H9 (cell line): ENCODE measurements around the gene NFKB1. TPM values are rescaled to one million over a fixed set of nuclear protein-coding genes. Genes with fewer than 3 reads are reported as not detected.

Experiments used
- DNase-seq: peaks from one replicate; pipeline ENCODE4 v3.0.0-alpha.2; 2017
- H2AFZ ChIP-seq: one replicate; pipeline ENCODE4 v1.6.1; 2013; ENCODE audit warnings: mild to moderate bottlenecking, low read length, control low read depth, moderate library complexity
- H2AK5ac ChIP-seq: 2 replicates; pipeline ENCODE4 v1.6.1; 2013; ENCODE audit warnings: low read length, control low read depth, mixed read lengths; ENCODE audit not compliant: insufficient read length
- H2BK120ac ChIP-seq: one replicate; pipeline ENCODE4 v1.6.1; 2013; ENCODE audit warnings: low read depth, mild to moderate bottlenecking, low read length, control low read depth, inconsistent platforms; ENCODE audit not compliant: poor library complexity, severe bottlenecking
- H2BK12ac ChIP-seq: 2 replicates; pipeline ENCODE4 v1.6.1; 2013; ENCODE audit warnings: low read length, control low read depth, mixed read lengths, low read depth; ENCODE audit not compliant: insufficient read length
- H2BK15ac ChIP-seq: 2 replicates; pipeline ENCODE4 v1.6.1; 2013; ENCODE audit warnings: low read depth, low read length, control low read depth
- H2BK20ac ChIP-seq: one replicate; pipeline ENCODE4 v1.6.1; 2013; ENCODE audit warnings: low read depth, mild to moderate bottlenecking, low read length, control low read depth, inconsistent platforms; ENCODE audit not compliant: poor library complexity, severe bottlenecking
- H2BK5ac ChIP-seq: 2 replicates; pipeline ENCODE4 v1.6.1; 2013; ENCODE audit warnings: low read length, control low read depth, mixed read lengths; ENCODE audit not compliant: insufficient read length
- H3K14ac ChIP-seq: 2 replicates; pipeline ENCODE4 v1.6.1; 2013; ENCODE audit warnings: low read length, control low read depth; ENCODE audit not compliant: insufficient read depth
- H3K18ac ChIP-seq: 2 replicates; pipeline ENCODE4 v1.6.1; 2013; ENCODE audit warnings: low read depth, mild to moderate bottlenecking, mixed read lengths, low read length, control low read depth; ENCODE audit not compliant: insufficient read length
- H3K23ac ChIP-seq: 2 replicates; pipeline ENCODE4 v1.6.1; 2013; ENCODE audit warnings: low read length, control low read depth, mixed read lengths, low read depth; ENCODE audit not compliant: insufficient read length
- H3K23me2 ChIP-seq: 2 replicates; pipeline ENCODE4 v1.6.1; 2013; ENCODE audit warnings: low read depth, mild to moderate bottlenecking, mixed read lengths, low read length, control low read depth; ENCODE audit not compliant: insufficient read length, poor library complexity, severe bottlenecking
- H3K27ac ChIP-seq: 2 replicates; pipeline ENCODE4 v1.5.1; 2013; ENCODE audit warnings: low read length, control low read depth, mixed read lengths, low read depth; ENCODE audit not compliant: insufficient read length
- H3K27me3 ChIP-seq: 2 replicates; pipeline ENCODE4 v1.6.1; 2013; ENCODE audit warnings: low read length, control low read depth, inconsistent platforms; ENCODE audit not compliant: insufficient read depth
- H3K4ac ChIP-seq: 2 replicates; pipeline ENCODE4 v1.6.1; 2013; ENCODE audit warnings: low read depth, mild to moderate bottlenecking, control low read depth, inconsistent platforms, low read length, moderate library complexity
- H3K4me1 ChIP-seq: 2 replicates; pipeline ENCODE4 v1.6.1; 2013; ENCODE audit warnings: low read length, control low read depth, inconsistent platforms; ENCODE audit not compliant: insufficient read depth
- H3K4me2 ChIP-seq: 2 replicates; pipeline ENCODE4 v1.6.1; 2013; ENCODE audit warnings: low read length, control low read depth, mixed read lengths; ENCODE audit not compliant: insufficient read length, insufficient read depth
- H3K56ac ChIP-seq: 2 replicates; pipeline ENCODE4 v1.6.1; 2013; ENCODE audit warnings: low read depth, mild to moderate bottlenecking, mixed read lengths, low read length, control low read depth; ENCODE audit not compliant: insufficient read length
- H3K79me1 ChIP-seq: 2 replicates; pipeline ENCODE4 v1.6.1; 2013; ENCODE audit warnings: low read depth, mild to moderate bottlenecking, moderate library complexity, low read length, control low read depth, inconsistent platforms; ENCODE audit not compliant: insufficient read depth, poor library complexity, severe bottlenecking
- H3K79me2 ChIP-seq: 2 replicates; pipeline ENCODE4 v1.6.1; 2013; ENCODE audit warnings: low read length, control low read depth, inconsistent platforms; ENCODE audit not compliant: insufficient read depth
- H3K9ac ChIP-seq: 2 replicates; pipeline ENCODE4 v1.6.1; 2013; ENCODE audit warnings: low read length, control low read depth, mixed read lengths; ENCODE audit not compliant: insufficient read length; ENCODE audit errors: extremely low read depth
- H3K9me3 ChIP-seq: one replicate; pipeline ENCODE4 v1.6.1; 2013; ENCODE audit warnings: low read depth, low read length, inconsistent platforms; ENCODE audit not compliant: control insufficient read depth
- H3T11ph ChIP-seq: one replicate; pipeline ENCODE4 v1.6.1; 2013; ENCODE audit warnings: mild to moderate bottlenecking, low read length, control low read depth, inconsistent platforms
- H4K20me1 ChIP-seq: one replicate; pipeline ENCODE4 v1.6.1; 2013; ENCODE audit not compliant: control insufficient read depth, insufficient read length, insufficient read depth
- H4K5ac ChIP-seq: 2 replicates; pipeline ENCODE4 v1.6.1; 2013; ENCODE audit warnings: low read depth, mild to moderate bottlenecking, mixed read lengths, low read length, control low read depth; ENCODE audit not compliant: insufficient read length
- H4K8ac ChIP-seq: replicated peaks from 2 replicates; pipeline ENCODE4 v1.6.1; 2013; ENCODE audit warnings: low read length, control low read depth, mixed read lengths, low read depth; ENCODE audit not compliant: insufficient read length
- H4K91ac ChIP-seq: 2 replicates; pipeline ENCODE4 v1.6.1; 2013; ENCODE audit warnings: low read depth, mild to moderate bottlenecking, moderate library complexity, mixed read lengths, low read length, control low read depth; ENCODE audit not compliant: insufficient read length
- H3K27ac Mint-ChIP-seq, 3 experiments: 2 replicates in 2 of 3; 3 replicates in 1 of 3; pipeline ENCODE4 v1.8.0; 2020 to 2021; ENCODE audit warnings: mixed read lengths in 3 of 3, mild to moderate bottlenecking in 1 of 3, moderate library complexity in 1 of 3
- H3K27me3 Mint-ChIP-seq: 2 replicates; pipeline ENCODE4 v1.8.0; 2021; ENCODE audit warnings: low read depth, mild to moderate bottlenecking, moderate library complexity, mixed read lengths
- H3K36me3 Mint-ChIP-seq, 3 experiments: 2 replicates in 2 of 3; 3 replicates in 1 of 3; pipeline ENCODE4 v1.8.0; 2020 to 2021; ENCODE audit warnings: low read depth in 3 of 3, mixed read lengths in 3 of 3; ENCODE audit not compliant: insufficient read depth in 1 of 3
- H3K4me1 Mint-ChIP-seq, 2 experiments: 2 replicates each; pipeline ENCODE4 v1.8.0; 2020; ENCODE audit warnings: mixed read lengths in 2 of 2
- H3K4me3 Mint-ChIP-seq, 2 experiments: 2 replicates in 1 of 2; 3 replicates in 1 of 2; pipeline ENCODE4 v1.8.0; 2020 to 2021; ENCODE audit warnings: mild to moderate bottlenecking in 2 of 2, mixed read lengths in 2 of 2, moderate library complexity in 1 of 2
- H3K9me3 Mint-ChIP-seq, 2 experiments: 2 replicates in 1 of 2; 3 replicates in 1 of 2; pipeline ENCODE4 v1.8.0; 2020; ENCODE audit warnings: mild to moderate bottlenecking in 2 of 2, mixed read lengths in 2 of 2, moderate library complexity in 1 of 2
- WGBS: extraction: QIAGEN DNeasy Blood & Tissue Kit; methylation state at CpG from one replicate; pipeline ENCODE4 v1.1.7; 2013; ENCODE audit warnings: missing lambda C conversion rate, low lambda C conversion rate, mixed read lengths; ENCODE audit not compliant: insufficient read length; ENCODE audit errors: extremely low coverage; 5-methylcytosine and 5-hydroxymethylcytosine counted together
- total RNA-seq: library from RNA; stranded (reverse); gene quantifications from 2 replicates; pipeline ENCODE4 v1.2.1, GENCODE V29; 2021
- TF ChIP-seq, protein P1 (sequence below): fragments of 200-600 bp; sonication (generic); conservative IDR thresholded peaks from 3 replicates; pipeline ENCODE4 v1.8.0; 2021; ENCODE audit warnings: antibody characterized with exemption, mild to moderate bottlenecking

Gene NFKB1
- total RNA-seq, 1 experiment from 2014 or later: 5.7 TPM

DNA sequence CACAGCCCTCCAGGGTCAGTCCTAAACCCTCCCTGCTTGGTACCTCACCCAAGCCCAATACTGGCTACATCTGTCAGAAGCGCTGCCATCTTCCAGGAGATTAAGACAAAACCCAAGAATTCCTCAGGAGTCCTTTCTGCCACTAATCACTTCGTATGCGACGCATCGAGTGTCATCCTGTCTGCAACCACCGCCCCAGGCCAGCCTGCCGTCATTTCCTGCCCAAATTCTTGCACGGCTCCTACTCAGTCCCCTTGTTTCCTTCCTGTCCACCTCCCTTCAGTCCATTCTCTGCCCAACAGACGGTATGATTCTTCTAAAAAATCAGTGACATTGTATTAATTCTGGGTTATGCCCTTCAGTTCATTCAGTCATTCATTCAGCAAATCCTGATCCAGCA lies 113.6 kb downstream of the NFKB1 start:
- WGBS: no CpG with 5 or more reads among the region's 9 CpGs
- H4K8ac ChIP-seq: no peak overlapping the region
- no peak overlapping the region for H3K9ac ChIP-seq
- TF ChIP-seq, protein P1, sequence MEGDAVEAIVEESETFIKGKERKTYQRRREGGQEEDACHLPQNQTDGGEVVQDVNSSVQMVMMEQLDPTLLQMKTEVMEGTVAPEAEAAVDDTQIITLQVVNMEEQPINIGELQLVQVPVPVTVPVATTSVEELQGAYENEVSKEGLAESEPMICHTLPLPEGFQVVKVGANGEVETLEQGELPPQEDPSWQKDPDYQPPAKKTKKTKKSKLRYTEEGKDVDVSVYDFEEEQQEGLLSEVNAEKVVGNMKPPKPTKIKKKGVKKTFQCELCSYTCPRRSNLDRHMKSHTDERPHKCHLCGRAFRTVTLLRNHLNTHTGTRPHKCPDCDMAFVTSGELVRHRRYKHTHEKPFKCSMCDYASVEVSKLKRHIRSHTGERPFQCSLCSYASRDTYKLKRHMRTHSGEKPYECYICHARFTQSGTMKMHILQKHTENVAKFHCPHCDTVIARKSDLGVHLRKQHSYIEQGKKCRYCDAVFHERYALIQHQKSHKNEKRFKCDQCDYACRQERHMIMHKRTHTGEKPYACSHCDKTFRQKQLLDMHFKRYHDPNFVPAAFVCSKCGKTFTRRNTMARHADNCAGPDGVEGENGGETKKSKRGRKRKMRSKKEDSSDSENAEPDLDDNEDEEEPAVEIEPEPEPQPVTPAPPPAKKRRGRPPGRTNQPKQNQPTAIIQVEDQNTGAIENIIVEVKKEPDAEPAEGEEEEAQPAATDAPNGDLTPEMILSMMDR: no peak
- no peaks in the 10 kb centered on the region for H3K79me1 ChIP-seq
- DNase-seq: peak; percentile 56
- no peak overlapping the region for H4K91ac ChIP-seq
- no peak overlapping the region for H4K5ac ChIP-seq
- Mint-ChIP-seq H3K36me3 (peaks cover 0 to 16% (median 5%) of the 10 kb centered on the region in 3 experiments; a peak in 3 of 7 replicates), H3K27ac (peak overlapping the region in 2 of 3 experiments; percentile 41 to 78; a peak in 3 of 7 replicates), H3K9me3 (no peaks in the 10 kb centered on the region), H3K27me3 (no peaks in the 10 kb centered on the region), H3K4me1 (peaks cover 30 to 32% of the 10 kb centered on the region in 2 experiments), H3K4me3 (no peak overlapping the region)
- no peak overlapping the region for H2BK5ac ChIP-seq
- H4K20me1 ChIP-seq: no peaks in the 10 kb centered on the region
- no peak overlapping the region for H2AK5ac ChIP-seq
- H3K4me2 ChIP-seq: no peak overlapping the region
- no peaks in the 10 kb centered on the region for H3K27me3 ChIP-seq
- no peak overlapping the region for H3K4ac ChIP-seq
- no peak overlapping the region for H2BK12ac ChIP-seq
- H3K4me1 ChIP-seq: peaks cover 3% of the 10 kb centered on the region; the same call in 1 of the 2 replicates
- no peak overlapping the region for H3K23ac ChIP-seq
- no peaks in the 10 kb centered on the region for H3K23me2 ChIP-seq
- no peak overlapping the region for H2BK20ac ChIP-seq
- H3K79me2 ChIP-seq: no peaks in the 10 kb centered on the region
- H2BK120ac ChIP-seq: no peak overlapping the region
- no peak overlapping the region for H3K14ac ChIP-seq
- H3K9me3 ChIP-seq: no peaks in the 10 kb centered on the region
- no peak overlapping the region for H3K18ac ChIP-seq
- no peak overlapping the region for H3K56ac ChIP-seq
- no peak overlapping the region for H3T11ph ChIP-seq
- no peak overlapping the region; the same call in 1 of the 2 replicates for H2BK15ac ChIP-seq
- H2AFZ ChIP-seq: no peak overlapping the region
- H3K27ac ChIP-seq: no peak overlapping the region
